ENCODE results near the gene HNRNPA0. TPM values are rescaled to one million over a fixed set of nuclear protein-coding genes. Genes with fewer than 3 reads are reported as not detected.

HNRNPA0 gene
- total and polyA plus RNA-seq, 2 donors (not counting 1 experiment from before 2014, with no cell fraction given): 31.5 to 34.2 TPM

- Histone ChIP-seq H2AFZ (ENCODE audit: insufficient read depth, low read depth, low read length, poor library complexity, severe bottlenecking) (no peak overlapping the region), H3K4me2 (replicated peaks; ENCODE audit: low read depth, low read length, poor library complexity, severe bottlenecking) (no peak overlapping the region), H3K27me3 (replicated peaks in 1 of 4; ENCODE audit: control extremely low read depth in 1 of 4, control insufficient read depth in 3 of 4, insufficient read depth in 4 of 4, low read length in 3 of 4) (no peaks in the 10 kb centered on the region), H3K4me3 (ENCODE audit: control extremely low read depth in 1 of 5, extremely low read depth in 1 of 5, insufficient read depth in 1 of 5, low read depth in 2 of 5, low read length in 4 of 5) (no peak overlapping the region), H3K79me2 (ENCODE audit: control insufficient read depth, insufficient read depth, low read length) (peaks cover 3% of the 10 kb centered on the region), H3K9me3 (ENCODE audit: control extremely low read depth in 1 of 3, control insufficient read depth in 2 of 3, insufficient read depth in 1 of 3, low read length in 2 of 3) (no peaks in the 10 kb centered on the region), H3K4me1 (ENCODE audit: control insufficient read depth in 2 of 2, insufficient read depth in 2 of 2, low read length in 2 of 2) (peaks cover 0 to 4% of the 10 kb centered on the region in 2 donors), H3K36me3 (replicated peaks in 1 of 2; ENCODE audit: control extremely low read depth in 1 of 2, control insufficient read depth in 1 of 2, extremely low read depth in 1 of 2, insufficient read depth in 2 of 2, low read length in 1 of 2) (no peaks in the 10 kb centered on the region), H4K20me1 (ENCODE audit: control insufficient read depth, insufficient read depth, low read length, poor library complexity, severe bottlenecking) (no peaks in the 10 kb centered on the region), H3K27ac (ENCODE audit: low read length in 2 of 2) (no peak overlapping the region), H3K9ac (ENCODE audit: low read length) (no peak overlapping the region)
- ATAC-seq (ENCODE audit: low read depth) (no peak), DNase-seq (no peak)
- no peak for TF ChIP-seq CTCF (IDR thresholded peaks at IDR 0.05)
- TF ChIP-seq EZH2 (IDR thresholded peaks at IDR 0.05; ENCODE audit: borderline replicate concordance, insufficient read depth, low read depth, low read length, poor library complexity, severe bottlenecking): no peak
- CTCF ChIA-PET: interaction anchor here (1.3 kb wide), 1 partner anchor 295 kb away, joined by 3 read pairs; no protein-coding TSS in a partner anchor
- Mint-ChIP-seq H3K27ac (no peak overlapping the region), H3K9me3 (ENCODE audit: insufficient read depth) (no peaks in the 10 kb centered on the region), H3K4me1 (peaks cover 19% of the 10 kb centered on the region), H3K4me3 (no peak overlapping the region), H3K27me3 (no peaks in the 10 kb centered on the region)
- intact Hi-C loops (cut with micrococcal nuclease): no loop called here
- WGBS (ENCODE audit: insufficient coverage): 96% methylated on average over 4 of the region's 4 CpGs
- POLR2A ChIA-PET: no interaction called here
Measured at GRCh38 chr5:137782984-137783536, 28.9 kb upstream of the HNRNPA0 start.

- Mint-ChIP-seq H3K9me3 (ENCODE audit: insufficient read depth) (no peaks in the 10 kb centered on the region), H3K27me3 (no peaks in the 10 kb centered on the region), H3K4me1 (peaks cover 10% of the 10 kb centered on the region), H3K4me3 (no peak overlapping the region), H3K27ac (no peak overlapping the region)
- Histone ChIP-seq H2AFZ (ENCODE audit: insufficient read depth, low read depth, low read length, poor library complexity, severe bottlenecking) (no peak overlapping the region), H3K9me3 (ENCODE audit: control extremely low read depth in 1 of 3, control insufficient read depth in 2 of 3, insufficient read depth in 1 of 3, low read length in 2 of 3) (no peaks in the 10 kb centered on the region), H3K79me2 (ENCODE audit: control insufficient read depth, insufficient read depth, low read length) (peaks cover 3% of the 10 kb centered on the region), H3K4me2 (replicated peaks; ENCODE audit: low read depth, low read length, poor library complexity, severe bottlenecking) (no peak overlapping the region), H3K4me1 (ENCODE audit: control insufficient read depth in 2 of 2, insufficient read depth in 2 of 2, low read length in 2 of 2) (peaks cover 0 to 4% of the 10 kb centered on the region in 2 donors), H3K4me3 (ENCODE audit: control extremely low read depth in 1 of 5, extremely low read depth in 1 of 5, insufficient read depth in 1 of 5, low read depth in 2 of 5, low read length in 4 of 5) (no peak overlapping the region), H3K27ac (ENCODE audit: low read length in 2 of 2) (no peak overlapping the region), H3K36me3 (replicated peaks in 1 of 2; ENCODE audit: control extremely low read depth in 1 of 2, control insufficient read depth in 1 of 2, extremely low read depth in 1 of 2, insufficient read depth in 2 of 2, low read length in 1 of 2) (no peaks in the 10 kb centered on the region), H4K20me1 (ENCODE audit: control insufficient read depth, insufficient read depth, low read length, poor library complexity, severe bottlenecking) (no peaks in the 10 kb centered on the region), H3K27me3 (replicated peaks in 1 of 4; ENCODE audit: control extremely low read depth in 1 of 4, control insufficient read depth in 3 of 4, insufficient read depth in 4 of 4, low read length in 3 of 4) (no peaks in the 10 kb centered on the region), H3K9ac (ENCODE audit: low read length) (no peak overlapping the region)
- ChIA-PET POLR2A (no interaction called here), CTCF (interaction anchor here (0.9 to 6.3 kb wide), 4 partner anchors 94 to 351 kb away, joined by 3 to 133 read pairs (median 26); no protein-coding TSS in a partner anchor)
- no peak for ATAC-seq (ENCODE audit: low read depth)
- TF ChIP-seq CTCF (IDR thresholded peaks at IDR 0.05) (no peak), EZH2 (IDR thresholded peaks at IDR 0.05; ENCODE audit: borderline replicate concordance, insufficient read depth, low read depth, low read length, poor library complexity, severe bottlenecking) (no peak)
- no CpG with 5 or more reads among the region's 2 CpGs for WGBS (ENCODE audit: insufficient coverage)
- intact Hi-C loops (cut with micrococcal nuclease): no loop called here
- no peak for DNase-seq
Measured at GRCh38 chr5:137782055-137782454, 27.9 kb upstream of the HNRNPA0 start.

Measured in B cell (primary cell).